Inferior parietal cortex (tissue), 1 donor: ENCODE measurements around the gene ZBTB49.

Experiments used
- DNase-seq: peaks from one replicate; pipeline ENCODE4 v3.0.0-alpha.2; 2016; ENCODE audit errors: extremely low spot score

ZBTB49 gene

GRCh38 chr4:4356106-4357041, 66.3 kb downstream of the ZBTB49 start:
- no peak for DNase-seq

DNA sequence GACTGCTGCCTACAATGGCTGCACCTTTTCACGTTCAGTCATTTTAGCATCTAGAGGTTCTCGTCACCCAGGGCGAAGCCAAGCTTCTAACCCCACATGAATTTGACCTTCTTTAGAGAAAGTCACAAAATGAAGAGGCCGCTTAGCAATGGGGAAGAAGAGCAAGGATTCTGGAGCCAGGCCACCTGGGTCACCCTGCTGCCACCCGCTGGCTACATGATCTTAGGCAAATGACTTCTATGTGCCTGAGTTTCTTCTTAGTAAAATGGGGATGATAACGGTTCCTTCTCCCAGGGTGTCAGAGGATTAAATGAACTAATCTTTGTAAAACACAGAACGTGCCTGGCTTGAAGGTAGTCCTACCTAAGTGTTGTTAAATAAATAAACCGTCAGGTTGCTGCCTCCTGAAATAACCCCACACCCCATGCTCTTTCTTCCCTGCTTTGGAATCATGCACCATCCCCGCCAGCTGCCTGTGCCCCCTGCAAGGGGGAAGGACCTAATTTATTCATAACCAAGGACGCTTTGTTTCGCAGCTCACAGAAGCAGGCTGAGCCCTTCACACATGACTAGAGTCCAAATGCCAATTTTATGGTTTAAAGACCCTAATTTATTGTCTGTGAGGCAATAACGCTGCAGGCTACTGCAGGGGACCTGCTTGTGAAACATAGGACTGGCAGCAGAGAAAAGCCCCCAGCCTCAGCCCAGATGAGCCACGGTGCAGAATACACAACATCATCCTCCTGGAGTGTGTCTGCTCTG, 68.2 kb downstream of the ZBTB49 start:
- no peak for DNase-seq

DNA sequence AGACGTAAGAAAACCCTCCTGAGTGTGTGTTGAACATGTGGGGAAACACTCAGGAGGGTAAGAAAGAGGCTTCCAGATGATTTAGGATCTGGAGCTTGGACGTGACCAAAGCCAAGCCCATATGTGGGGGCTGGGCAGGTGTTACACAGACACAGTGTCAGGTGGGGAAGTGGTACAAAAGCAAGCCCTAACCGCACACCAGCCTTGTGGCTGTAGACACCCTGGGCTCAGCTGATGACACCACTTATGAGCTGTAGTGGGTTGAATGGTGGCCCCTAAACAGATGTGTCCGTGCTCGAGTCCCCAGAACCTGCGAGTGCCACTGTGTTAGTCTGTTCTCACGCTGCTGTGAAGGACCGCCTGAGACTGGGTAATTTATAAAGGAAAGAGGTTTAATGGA, 71.8 kb downstream of the ZBTB49 start:
- DNase-seq, result no peak

- DNase-seq, result no peak
Observed at GRCh38 chr4:4362991-4363697, 73.1 kb downstream of the ZBTB49 start.

GRCh38 chr4:4364061-4364460, 74.0 kb downstream of the ZBTB49 start:
- no peak for DNase-seq

- no peak for DNase-seq
Observed at GRCh38 chr4:4364486-4365208, 74.6 kb downstream of the ZBTB49 start.

- DNase-seq, result no peak
Observed at GRCh38 chr4:4368809-4369580, 78.9 kb downstream of the ZBTB49 start.
